Measurements from ENCODE around the gene COL5A2. TPM values are rescaled to one million over a fixed set of nuclear protein-coding genes. Genes with fewer than 3 reads are reported as not detected.

Gene COL5A2
- total RNA-seq, 4 donors from 2014 or later: 7.7 to 29.5 (median 16.9) TPM

DNA sequence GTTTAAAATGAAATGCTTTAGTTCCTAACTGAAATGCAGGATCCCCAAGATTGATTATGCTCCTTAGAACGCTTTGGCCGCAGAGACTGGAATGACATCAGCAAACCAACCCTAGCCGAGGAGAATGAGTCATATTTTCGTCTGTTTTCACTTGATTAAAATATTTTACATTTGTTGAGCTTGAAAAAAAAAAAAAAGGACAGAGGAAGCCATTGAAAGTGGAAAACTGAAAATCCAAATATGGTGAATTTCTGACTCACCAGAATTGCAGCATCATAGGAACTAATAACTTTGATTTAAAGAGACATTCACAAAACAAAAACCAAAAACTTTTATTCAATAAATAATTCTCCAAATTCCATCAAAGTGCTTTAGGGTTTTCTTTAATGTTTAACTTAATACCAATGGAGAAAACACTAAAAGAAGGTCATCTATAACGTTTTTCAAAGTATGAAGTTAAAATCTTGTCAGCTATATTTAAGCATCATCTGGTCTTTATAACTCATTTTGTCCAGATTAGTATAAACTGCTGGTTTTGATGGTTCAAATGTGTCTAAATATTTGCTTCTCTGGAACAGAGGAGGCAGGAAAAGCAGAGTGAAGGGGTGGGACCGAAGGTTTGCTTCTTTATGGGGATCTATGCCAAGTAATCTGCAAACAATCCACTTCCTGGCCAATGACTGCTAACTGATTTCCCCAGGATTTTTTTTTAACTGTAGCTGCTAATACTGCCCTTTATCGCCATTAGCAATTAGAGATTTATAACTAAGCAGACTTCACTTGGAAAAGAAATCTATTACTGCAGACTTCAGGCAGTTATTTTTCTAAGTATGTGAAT, 30.9 kb upstream of the COL5A2 start:
- no peak for TF ChIP-seq POLR2A (IDR thresholded peaks at IDR 0.05)
- TF ChIP-seq, protein P1, sequence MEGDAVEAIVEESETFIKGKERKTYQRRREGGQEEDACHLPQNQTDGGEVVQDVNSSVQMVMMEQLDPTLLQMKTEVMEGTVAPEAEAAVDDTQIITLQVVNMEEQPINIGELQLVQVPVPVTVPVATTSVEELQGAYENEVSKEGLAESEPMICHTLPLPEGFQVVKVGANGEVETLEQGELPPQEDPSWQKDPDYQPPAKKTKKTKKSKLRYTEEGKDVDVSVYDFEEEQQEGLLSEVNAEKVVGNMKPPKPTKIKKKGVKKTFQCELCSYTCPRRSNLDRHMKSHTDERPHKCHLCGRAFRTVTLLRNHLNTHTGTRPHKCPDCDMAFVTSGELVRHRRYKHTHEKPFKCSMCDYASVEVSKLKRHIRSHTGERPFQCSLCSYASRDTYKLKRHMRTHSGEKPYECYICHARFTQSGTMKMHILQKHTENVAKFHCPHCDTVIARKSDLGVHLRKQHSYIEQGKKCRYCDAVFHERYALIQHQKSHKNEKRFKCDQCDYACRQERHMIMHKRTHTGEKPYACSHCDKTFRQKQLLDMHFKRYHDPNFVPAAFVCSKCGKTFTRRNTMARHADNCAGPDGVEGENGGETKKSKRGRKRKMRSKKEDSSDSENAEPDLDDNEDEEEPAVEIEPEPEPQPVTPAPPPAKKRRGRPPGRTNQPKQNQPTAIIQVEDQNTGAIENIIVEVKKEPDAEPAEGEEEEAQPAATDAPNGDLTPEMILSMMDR (IDR thresholded peaks at IDR 0.05): no peak
- intact Hi-C loops (cut with DNase I; ENCODE audit: low total_unique reads): no loop called here
- H3K4me3 ChIP-seq (ENCODE audit: low read depth, poor library complexity, severe bottlenecking): no peak overlapping the region
- 10 to 16% methylated on average over 7 of the region's 7 CpGs for WGBS, 2 donors
- DNase-seq (ENCODE audit: low spot score in 2 of 2): peak in 1 of 2 donors; percentile 35

DNA sequence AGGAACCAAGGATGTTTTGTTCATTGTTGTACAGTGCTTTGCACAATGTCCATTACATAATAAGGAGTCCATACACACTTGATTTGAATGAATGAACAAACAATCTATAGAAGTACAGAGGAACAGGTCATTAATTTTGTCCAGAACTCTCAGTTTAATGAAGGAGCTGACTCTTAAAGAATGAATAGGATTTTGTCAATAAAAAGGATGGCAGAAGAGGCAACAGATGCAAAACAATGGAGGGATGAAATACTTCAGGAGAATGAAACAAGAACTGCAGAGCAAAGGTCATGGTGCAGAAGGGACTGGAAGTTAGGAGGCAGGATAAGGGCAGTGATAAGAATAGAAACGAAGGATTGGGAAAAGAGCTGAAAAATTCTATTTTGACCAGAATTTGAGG, 28.7 kb upstream of the COL5A2 start:
- H3K4me3 ChIP-seq (ENCODE audit: low read depth, poor library complexity, severe bottlenecking): no peak overlapping the region
- TF ChIP-seq POLR2A (IDR thresholded peaks at IDR 0.05): no peak
- TF ChIP-seq, protein P1 (IDR thresholded peaks at IDR 0.05): no peak
- 66 to 71% methylated on average over 1 of the region's 1 CpG for WGBS, 2 donors
- intact Hi-C loops (cut with DNase I; ENCODE audit: low total_unique reads): no loop called here
- DNase-seq (ENCODE audit: low spot score in 2 of 2): no peak

DNA sequence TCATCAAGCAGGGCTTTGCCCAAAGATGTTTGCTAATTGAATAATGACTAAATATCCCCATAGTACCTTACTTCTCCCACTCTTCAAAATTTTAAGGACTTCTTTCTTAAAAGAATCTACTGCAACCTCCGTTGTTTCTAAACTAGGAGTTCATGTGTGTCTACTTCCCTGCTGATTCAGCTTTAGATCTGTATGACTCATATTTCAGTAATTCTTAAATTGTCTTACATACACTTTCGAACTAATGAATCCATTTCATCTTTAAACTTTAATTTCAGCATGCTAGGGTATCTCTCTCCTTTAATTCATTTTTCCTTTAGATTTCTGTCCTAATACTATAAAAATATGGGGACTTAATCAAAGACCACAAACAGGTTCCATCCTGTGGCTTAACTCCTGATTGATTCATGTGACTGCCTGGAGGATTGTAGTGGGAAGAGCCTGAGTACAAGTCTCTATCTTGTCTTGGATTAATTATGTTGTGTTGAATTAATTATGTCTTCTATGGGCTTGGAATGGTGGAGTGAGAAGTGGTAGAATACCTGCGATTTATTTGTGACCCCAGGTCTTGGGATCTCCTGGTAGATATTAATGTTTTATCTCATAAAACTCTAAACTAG, 24.9 kb upstream of the COL5A2 start:
- no peak overlapping the region for H3K4me3 ChIP-seq (ENCODE audit: low read depth, poor library complexity, severe bottlenecking)
- WGBS, 2 donors: 33 to 38% methylated on average over 3 of the region's 3 CpGs
- DNase-seq (ENCODE audit: low spot score in 2 of 2): no peak
- intact Hi-C loops (cut with DNase I; ENCODE audit: low total_unique reads): no loop called here
- no peak for TF ChIP-seq POLR2A (IDR thresholded peaks at IDR 0.05)
- TF ChIP-seq, protein P1 (IDR thresholded peaks at IDR 0.05): no peak

DNA sequence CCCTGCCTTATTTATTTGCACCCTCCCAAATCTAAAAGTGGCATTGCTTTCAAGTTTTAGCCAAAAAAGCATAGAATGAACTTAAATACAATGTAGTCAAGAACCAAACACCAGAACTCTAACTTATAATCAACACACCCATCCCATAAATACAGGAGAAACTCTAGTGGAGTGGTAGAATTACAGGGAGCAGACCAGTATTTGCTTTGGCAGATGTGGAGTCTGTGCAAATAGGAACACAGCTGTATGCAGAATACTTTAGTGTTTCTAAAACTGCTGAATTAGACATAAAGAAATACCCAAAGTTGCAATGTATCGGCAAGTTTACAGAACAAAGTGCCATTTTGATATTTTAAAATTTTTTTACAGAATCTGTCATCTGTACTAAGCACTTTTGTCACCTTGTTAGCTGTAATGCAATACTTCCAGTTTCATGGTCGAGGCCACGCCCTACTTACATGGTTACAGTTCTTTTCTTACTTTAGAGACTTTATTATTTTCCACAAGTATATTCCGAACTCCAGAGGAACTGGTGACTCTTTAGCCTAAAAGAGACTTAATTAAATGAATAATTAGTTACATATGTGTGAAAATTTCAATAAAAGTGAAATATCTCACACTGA, 23.7 kb upstream of the COL5A2 start:
- no peak for DNase-seq (ENCODE audit: low spot score in 2 of 2)
- WGBS, 2 donors: 71 to 79% methylated on average over 4 of the region's 4 CpGs
- TF ChIP-seq POLR2A (IDR thresholded peaks at IDR 0.05): no peak
- TF ChIP-seq, protein P1 (IDR thresholded peaks at IDR 0.05): no peak
- intact Hi-C loops (cut with DNase I; ENCODE audit: low total_unique reads): no loop called here
- no peak overlapping the region for H3K4me3 ChIP-seq (ENCODE audit: low read depth, poor library complexity, severe bottlenecking)

DNA sequence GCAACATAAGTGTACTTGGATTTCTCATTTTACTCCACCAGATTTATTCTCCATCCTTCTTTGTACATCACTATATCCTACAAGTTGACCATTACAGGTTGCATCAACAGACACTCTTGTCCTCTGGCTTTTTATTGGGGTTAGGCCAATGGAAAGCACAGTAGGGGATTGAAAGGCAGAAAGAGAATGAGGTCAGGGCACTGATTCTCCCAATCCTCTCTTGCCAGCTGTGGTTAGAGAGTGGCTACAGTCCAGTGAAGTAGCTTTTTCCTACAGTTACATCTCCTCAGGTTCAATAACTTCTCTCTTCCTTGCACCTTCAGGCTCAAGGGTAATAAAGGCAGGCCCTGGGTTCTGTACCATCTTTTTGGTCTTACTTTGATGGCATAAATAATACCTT, 20.2 kb upstream of the COL5A2 start:
- intact Hi-C loops (cut with DNase I; ENCODE audit: low total_unique reads): no loop called here
- TF ChIP-seq POLR2A (IDR thresholded peaks at IDR 0.05): no peak
- TF ChIP-seq, protein P1 (IDR thresholded peaks at IDR 0.05): no peak
- H3K4me3 ChIP-seq (ENCODE audit: low read depth, poor library complexity, severe bottlenecking): no peak overlapping the region
- no peak for DNase-seq (ENCODE audit: low spot score in 2 of 2)

Data from lower leg skin (tissue), 4 donors.